Fibroblast of peridontal ligament (primary cell): ENCODE results near the gene ASH1L.
A peak's percentile ranks its signal among the peaks of the same experiment; 100 is the strongest.
"Not testable (repeated sequence)": the region's sequence is repeated elsewhere in the genome, so short reads cannot be mapped to it uniquely, and the experiment has no call there.

Experiments used
- DNase-seq: peaks from one replicate; pipeline ENCODE4 v3.0.0-alpha.2; 2010; ENCODE audit errors: extremely low read depth

ASH1L gene

DNA sequence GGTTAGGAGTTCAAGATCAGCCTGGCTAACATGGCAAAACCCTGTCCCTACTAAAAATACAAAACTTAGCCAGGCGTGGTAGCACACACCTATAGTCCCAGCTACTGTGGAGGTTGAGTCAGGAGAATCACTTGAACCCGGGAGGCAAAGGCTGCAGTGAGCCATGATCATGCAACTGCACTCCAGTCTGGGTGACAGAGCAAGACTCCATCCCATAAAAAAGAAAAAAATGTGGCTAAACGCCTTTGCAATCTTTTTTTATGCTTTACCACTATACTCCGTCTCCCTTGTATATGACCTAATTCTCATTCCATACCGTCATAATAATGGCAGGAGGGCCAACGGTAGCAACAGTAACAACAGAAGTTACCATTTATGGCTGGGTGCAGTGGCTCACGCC, 109.5 kb downstream of the ASH1L start:
- no peak for DNase-seq

DNA sequence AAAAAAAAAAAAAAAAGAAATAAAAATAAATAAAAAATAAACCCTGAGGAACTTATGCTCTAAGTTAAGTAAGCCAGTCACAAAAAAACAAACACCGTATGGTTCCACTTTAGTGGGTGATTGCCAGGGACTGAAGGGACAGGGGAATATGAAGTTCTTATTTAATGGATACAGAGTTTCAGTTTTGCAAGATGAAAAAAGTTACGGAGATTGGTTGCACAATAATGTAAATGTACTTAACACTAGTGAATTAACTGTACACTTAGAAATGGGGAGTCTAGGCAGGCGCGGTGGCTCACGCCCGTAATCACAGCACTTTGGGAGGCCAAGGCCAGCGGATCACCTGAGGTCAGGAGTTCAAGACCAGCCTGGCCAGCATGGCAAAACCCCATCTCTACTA, 111.4 kb downstream of the ASH1L start:
- DNase-seq: no peak

DNA sequence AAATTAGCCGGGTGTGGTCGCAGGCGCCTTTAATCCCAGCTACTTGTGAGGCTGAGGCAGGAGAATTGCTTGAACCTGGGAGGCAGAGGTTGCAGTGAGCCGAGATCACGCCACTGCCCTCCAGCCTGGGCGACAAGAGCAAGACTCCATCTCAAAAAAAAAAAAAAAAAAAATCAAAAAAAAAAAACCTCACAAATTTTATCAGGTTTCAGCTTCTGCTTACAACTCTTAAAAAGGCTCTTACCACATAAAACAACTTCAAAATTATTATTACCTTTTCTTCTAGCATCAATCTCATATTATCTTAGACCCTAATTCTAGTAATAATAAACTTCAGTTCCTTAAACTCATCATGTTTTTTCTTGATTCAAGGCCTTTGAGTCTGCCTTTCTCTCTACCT, 120.2 kb downstream of the ASH1L start:
- not testable (repeated sequence) for DNase-seq

DNA sequence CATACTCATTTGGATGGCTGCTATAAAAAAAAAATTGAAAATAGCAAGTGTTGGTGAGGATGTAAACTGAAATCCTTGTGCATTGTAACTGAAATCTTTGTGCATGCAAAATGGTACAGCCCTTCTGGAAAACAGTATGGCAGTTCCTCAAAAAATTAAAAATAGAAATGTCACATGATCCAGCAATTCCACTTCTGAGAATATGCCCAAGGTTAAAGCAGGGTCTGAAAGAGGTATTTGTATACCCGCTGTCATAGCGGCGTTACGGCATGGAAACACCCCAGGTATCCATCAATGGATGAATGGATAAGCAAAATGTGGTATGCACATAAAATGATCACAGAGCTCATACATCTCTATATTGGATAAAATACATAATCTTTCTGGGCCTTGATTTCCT, 125.2 kb downstream of the ASH1L start:
- DNase-seq: no peak

DNA sequence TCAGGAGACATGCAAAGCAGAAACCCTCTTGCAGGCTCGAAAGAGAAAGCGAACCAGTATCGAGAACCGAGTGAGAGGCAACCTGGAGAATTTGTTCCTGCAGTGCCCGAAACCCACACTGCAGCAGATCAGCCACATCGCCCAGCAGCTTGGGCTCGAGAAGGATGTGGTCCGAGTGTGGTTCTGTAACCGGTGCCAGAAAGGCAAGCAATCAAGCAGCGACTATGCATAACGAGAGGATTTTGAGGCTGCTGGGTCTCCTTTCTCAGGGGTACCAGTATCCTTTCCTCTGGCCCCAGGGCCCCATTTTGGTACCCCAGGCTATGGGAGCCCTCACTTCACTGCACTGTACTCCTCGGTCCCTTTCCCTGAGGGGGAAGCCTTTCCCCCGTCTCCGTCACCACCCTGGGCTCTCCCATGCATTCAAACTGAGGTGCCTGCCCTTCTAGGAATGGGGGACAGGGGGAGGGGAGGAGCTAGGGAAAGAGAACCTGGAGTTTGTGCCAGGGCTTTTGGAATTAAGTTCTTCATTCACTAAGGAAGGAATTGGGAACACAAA, 128.7 kb downstream of the ASH1L start:
- DNase-seq: peak; percentile 13

DNA sequence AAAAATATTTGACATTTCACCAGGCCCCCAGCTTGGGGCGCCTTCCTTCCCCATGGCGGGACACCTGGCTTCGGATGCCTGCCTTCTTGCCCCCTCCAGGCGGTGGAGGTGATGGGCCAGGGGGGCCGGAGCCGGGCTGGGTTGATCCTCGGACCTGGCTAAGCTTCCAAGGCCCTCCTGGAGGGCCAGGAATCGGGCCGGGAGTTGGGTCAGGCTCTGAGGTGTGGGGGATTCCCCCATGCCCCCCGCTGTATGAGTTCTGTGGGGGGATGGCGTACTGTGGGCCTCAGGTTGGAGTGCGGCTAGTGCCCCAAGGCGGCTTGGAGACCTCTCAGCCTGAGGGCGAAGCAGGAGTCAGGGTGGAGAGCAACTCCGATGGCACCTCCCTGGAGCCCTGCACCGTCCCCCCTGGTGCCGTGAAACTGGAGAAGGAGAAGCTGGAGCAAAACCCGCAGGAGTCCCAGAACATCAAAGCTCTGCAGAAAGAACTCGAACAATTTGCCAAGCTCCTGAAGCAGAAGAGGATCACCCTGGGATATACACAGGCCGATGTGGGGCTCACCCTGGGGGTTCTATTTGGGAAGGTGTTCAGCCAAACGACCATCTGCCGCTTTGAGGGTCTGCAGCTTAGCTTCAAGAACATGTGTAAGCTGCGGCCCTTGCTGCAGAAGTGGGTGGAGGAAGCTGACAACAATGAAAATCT, 129.3 kb downstream of the ASH1L start:
- DNase-seq: not testable (repeated sequence)

DNA sequence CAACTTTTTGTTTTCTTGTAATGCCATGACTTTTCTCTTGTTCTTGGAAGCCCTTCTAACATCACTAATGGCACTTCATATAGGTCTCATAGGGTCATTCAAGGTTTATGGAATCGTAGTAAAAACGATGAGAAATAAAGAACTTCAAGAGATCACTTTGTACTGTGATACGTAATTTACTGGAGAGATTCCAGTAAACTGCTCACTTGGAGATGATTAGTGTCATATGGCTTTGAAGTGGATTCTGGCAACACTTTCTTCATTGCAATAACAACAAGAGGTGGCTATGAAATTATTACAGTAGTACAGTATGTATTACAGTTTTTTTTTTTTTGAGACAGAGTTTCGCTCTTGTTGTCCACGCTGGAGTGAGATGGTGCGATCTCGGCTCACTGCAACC, 138.5 kb downstream of the ASH1L start:
- DNase-seq: no peak

DNA sequence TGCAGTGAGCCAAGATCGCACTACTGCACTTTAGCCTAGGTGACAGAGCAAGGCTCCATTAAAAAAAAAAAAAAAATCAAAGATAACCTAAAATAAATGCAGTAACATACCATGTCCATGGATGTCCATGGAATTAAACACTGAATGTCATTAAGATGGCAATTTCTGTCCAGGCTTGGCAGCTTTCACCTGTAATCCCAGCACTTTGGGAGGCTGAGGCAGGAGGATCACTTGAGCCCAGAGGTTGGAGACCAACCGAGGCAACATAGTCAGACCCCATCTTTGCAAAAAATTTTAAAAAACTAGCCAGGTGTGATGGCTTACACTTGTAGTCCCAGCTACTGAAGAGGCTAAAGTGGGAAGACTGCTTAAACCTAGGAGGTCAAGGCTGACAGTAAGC, 141.8 kb downstream of the ASH1L start:
- DNase-seq: no peak

DNA sequence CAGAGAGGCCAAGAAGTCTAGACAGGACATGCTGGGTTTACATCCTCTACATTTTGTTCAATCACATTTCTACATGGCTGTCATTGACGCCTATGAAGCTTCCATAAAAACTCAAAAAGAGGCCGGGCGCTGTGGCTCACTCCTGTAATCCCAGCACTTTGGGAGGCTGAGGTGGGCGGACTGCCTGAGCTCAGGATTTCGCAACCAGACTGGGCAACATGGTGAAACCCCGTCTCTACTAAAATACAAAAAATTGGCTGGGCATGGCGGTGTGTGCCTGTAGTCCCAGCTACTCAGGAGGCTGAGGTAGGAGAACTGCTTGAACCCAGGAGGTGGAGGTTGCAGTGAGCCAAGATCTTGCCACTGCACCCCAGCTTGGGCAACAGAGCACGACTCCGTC, 150.8 kb downstream of the ASH1L start:
- not testable (repeated sequence) for DNase-seq

DNA sequence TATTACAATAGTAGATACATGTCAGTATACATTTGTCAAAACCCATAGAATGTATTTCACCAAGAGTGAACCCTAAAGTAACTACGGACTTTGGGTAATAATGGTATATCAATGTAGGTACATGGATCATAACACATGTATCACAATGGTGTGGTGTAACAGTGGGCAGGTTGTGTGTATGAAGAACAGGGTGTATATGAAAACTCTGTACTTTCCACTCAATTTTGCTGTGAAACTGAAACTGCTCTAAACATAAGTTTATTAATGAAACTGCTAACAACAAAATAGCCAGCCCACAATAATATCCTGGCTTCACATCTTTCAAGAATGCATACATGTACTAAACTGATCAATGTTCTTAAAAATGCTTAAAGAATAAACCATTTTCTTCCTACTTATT, 151.7 kb downstream of the ASH1L start:
- DNase-seq: no peak

DNA sequence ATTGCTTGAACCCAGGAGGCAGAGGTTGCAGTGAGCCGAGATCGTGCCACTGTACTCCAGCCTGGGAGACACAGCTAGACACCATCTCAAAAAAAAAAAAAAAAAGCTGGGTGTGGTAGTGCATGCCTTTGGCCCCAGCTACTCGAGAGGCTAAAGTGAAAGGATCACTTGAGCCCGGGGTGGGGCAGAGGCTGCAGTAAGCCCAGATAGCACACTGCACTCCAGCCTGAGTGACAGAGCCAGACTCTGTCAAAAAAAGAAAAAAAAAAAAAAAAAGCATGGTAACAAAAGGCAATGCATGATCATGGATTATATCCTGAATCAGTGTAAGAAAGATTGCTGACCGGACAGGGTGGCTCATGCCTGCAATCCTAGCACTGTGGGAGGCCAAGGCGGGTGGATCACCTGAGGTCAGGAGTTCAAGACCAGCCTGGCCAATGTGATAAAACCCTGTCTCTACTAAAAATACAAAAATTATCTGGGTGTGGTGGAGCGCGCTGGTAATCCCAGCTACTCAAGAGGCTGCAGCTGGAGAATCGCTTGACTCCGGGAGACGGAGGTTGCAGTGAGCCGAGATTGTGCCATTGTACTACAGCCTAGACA, 165.6 kb downstream of the ASH1L start:
- DNase-seq: no peak

DNA sequence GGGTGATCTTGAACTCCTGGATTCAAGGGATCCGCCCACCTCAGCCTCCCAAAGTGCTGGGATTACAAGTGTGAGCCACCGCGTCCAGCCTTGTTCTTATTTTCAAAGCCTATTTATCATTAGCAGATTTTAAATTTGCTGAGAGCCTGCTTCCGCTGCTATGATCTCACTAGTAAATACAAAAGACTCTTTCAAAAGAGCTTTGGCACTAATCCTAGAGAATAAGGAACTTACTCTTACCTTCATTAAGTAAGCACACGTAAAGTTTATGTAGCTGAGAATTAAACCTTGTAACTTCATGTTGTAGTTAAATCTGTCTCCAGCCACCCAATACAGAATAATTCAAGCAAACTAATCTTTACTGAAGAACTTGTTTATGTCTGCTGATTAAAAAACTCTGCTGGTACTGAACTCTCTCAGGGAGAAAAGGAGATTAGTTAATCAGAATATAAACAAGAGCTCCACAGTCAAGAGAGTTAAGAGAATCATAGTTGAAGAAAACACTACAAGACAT, 169.6 kb downstream of the ASH1L start:
- DNase-seq: peak; percentile 51

DNA sequence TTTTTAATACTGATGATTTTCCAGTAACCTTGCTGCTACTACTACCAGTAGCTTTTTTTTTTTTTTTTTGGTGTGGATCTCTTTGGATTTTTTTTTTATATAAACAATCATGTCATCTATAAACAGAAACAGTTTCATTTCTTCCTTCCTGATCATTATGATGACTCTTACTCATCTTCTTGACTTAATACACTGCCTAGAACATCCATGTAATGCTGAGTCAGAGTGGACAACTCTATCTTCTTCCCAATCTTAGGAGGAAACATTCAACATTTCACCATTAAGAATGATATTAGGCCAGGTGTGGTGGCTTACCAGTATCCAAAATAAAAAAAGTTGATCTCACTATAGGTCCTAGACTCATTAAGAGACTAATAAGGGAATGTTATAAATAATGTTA, 172.8 kb downstream of the ASH1L start:
- DNase-seq: peak; percentile 42

DNA sequence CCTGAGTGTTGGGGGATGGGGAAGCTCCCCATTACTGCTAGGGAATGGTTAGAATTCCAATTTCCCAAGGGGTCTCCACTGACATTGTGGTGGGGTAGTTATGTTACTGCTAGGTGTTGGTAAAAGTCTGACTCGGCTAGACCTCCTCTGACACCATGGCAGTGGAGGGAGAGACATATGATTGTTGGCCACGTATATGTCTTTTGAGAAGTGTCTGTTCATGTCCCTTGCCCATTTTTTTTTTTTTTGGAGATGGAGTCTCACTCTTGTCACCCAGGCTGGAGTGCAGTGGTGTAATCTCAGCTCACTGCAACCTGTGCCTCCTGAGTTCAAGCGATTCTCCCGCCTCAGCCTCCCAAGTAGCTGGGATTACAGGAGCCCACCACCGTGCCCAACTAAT, 176.8 kb downstream of the ASH1L start:
- DNase-seq: not testable (repeated sequence)

DNA sequence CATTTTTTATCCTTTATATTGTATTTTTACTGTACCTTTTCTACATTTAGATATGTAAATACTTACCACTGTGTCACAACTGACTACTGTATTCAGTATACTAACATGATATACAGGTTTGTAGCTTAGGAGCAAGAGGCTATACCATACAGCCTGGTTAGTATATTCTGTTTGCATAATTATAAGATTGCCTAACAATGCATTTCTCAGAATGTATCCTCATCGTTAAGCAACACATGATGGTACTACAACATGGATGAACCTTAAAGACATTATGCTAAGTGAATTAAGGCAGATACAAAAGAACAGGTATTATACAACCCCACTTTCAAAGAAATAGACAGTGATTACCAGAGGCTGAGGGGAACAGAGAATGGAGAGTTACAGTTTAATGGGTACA, 179.2 kb downstream of the ASH1L start:
- no peak for DNase-seq

DNA sequence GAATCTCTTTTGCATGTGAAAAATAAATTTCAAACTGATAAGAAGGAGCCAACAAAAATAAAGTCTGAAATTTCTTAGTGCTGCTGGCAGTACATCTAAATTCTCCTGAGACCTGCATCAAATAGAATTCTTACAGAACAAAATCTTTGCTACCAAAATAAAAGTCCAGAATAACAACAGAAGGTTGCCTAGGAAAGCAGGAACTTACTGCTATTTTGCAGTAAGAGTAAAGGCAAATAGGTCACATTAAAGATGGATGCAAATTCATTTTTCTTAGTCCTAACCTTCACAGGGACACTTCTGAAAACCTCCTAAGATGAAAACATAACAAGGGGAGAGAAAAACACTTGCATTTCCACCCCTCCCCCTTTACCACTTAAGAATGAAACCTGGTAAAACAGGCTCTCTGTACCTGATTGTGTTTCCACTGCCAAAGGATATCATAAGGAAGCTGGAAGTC, 182.9 kb downstream of the ASH1L start:
- peak; percentile 95 for DNase-seq

DNA sequence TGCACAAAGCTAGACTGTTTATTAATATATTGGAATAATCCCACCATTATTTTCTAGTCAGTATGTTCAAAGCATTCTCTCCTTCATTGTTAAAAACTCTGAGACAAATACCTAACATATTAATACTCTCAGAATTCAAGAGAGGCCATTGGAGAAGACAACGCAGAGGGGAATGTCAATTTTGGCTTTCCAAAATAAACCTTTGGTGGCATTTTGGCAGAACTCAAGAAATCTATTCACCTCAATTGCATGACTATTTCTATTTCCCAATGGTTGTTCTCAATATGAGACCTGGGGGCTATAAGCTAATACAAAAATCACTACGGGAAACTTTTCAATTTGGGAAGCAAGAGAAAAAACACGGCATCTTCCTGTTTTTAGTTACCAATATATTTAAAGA, 183.4 kb downstream of the ASH1L start:
- no peak for DNase-seq

DNA sequence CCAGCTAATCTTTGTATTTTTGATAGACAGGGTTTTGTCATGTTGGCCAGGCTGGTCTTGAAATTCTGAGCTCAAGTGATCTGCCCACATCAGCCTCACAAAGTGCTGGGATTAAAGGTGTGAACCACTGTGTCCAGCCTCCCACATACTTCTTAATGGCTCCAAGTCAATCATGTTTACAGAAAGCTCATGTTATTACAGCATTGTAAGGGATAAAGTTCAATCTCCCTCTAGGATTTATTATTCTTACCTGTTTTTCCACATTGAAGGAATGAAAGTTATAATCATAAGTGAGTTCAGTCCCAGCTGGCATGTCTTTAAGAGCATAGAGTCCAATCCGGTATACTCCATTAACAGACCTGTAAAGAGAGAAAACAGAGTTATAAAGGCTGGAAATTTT, 202.6 kb downstream of the ASH1L start:
- no peak for DNase-seq

DNA sequence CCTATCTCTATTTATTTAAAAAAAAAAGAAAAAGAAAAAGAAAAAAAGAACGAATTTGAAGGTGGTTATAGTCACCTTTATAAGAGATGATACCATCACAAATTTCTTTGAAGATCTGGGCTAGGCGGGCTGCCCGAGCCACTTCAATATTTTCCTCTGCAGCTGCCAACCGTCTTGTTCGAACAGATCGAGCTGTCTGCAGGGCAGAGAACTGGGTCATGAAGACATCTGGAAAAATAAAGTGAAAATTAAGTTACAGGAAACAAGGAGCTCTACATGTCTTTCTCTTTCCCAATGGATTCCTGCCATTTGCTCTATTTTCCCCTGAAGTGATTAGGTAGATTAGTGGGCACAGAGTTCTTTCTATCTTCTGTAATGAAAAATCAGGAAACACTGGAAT, 210.0 kb downstream of the ASH1L start:
- DNase-seq: no peak

DNA sequence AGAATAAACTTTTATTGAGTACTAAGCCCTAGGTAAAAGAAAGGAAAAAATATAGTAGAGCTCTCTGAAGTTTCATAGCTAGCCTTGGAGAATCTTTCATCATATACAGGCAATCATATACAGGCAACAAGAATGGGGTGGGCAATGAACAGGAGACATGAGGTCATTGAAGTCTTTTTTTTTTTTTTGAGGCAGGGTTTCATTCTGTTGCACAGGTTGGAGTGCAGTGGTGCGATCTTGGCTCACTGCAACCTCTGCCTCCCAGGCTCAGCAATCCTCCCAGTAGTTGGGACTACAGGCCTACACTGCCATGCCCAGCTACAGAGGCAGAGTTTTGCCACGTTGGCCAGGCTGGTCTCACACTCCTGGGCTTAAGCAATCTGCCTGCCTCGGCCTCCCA, 219.8 kb downstream of the ASH1L start:
- no peak for DNase-seq

DNA sequence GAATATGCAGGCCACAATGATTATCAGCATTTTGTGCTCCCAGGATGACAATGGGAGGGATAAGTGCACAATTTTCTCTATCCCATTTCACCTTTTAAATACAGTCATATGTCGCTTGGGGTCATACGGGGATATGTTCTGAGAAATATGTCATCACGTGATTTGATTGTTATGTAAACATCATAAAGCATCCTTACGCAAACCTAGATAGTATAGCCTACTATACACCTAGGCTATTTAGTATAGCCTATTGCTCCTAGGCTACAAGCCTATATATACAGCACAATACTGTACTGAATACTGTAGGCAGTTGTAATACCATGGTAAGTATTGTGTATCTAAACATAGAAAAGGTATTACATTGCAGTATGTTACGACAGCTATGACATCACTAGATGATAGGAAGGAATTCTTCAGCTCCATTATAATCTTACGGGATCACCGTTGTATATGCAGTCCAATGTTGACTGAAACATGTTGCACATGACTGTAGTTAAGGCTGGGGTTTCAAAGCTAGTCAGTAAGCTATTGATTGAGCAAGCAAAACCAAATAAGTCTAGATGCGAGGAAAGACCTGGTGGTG, 223.0 kb downstream of the ASH1L start:
- DNase-seq: peak; percentile 45

DNA sequence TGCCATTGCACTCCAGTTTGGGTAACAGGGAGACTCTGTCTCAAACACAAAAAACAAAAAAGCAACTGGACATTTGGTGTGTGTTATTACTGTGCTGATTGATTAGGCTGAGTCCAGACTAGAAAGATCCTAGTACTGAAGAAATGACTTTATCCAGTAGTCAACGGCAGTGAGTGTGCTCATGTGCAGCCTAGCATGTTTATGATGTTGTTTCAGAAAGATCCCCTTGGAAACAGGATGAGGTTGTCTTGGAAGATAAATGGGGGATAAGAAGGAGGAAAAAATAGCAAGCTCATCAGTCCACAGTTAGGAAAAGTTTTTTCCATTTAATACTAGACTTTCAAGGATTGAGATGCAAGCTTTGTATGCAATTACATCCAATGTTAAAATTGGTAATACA, 227.6 kb downstream of the ASH1L start:
- no peak for DNase-seq
